Heart left ventricle (tissue), 13 donors: ENCODE measurements around the gene LAPTM4A.

Source experiments
- CTCF ChIP-seq, 12 donors: fragments of 200-600 bp; sonication (generic) in 4 of 12; IDR thresholded peaks; one replicate each; pipeline versions ENCODE4 v1.5.0 to v1.8.0; 2018 to 2022; ENCODE audit warnings: antibody characterized with exemption in 12 of 12, mild to moderate bottlenecking in 5 of 12
- POLR2A ChIP-seq, 2 donors: fragments of 450-650 bp; IDR thresholded peaks; one replicate each; pipeline ENCODE4 v1.6.1; 2017; ENCODE audit warnings: antibody characterized with exemption in 2 of 2, mild to moderate bottlenecking in 2 of 2, moderate library complexity in 2 of 2
- donor health status: ischemic (EF 13 %, LVEDD 7.1; RV severe dilation, severe dysfunction).
- donor health status: DM: no; HTN: yes; CAD: no.
- donor health status: DM: no; HTN: no; CAD: no.
- donor health status: ischemic (EF 25% LVEDD 6.9; RV normal size, moderate dysfunction).
- donor health status: ischemic (EF 25% LVEDD 5.7; RV mildly dilated, moderate dysfunction).
- donor health status: ischemic (EF 35%, LVEDD 5.7; RV mildly dilated, moderate dysfunction).
- donor health status: nonischemic (EF 11% LVEDD 7.7; RV severe dilation, severe dysfunction).
- donor health status: DM: yes; HTN: yes; CAD: no.
- donor health status: PGD.
- donor health status: ischemic (EF 29% LVEDD 5.4; RV normal size, mild dysfunction).
- donor health status: nonischemic (EF 23%, LVEDD 6.1; RV moderate dilation, normal function).

GRCh38 chr2:20060106-20060505 is 8.7 kb upstream of the LAPTM4A start:
- no peak for TF ChIP-seq POLR2A (IDR thresholded peaks at IDR 0.05)
- no peak for TF ChIP-seq CTCF (IDR thresholded peaks at IDR 0.05)
